HepG2 (cell line): Measurements from ENCODE around the gene ZNF530. TPM values are rescaled to one million over a fixed set of nuclear protein-coding genes. Genes with fewer than 3 reads are reported as not detected.
A peak's percentile ranks its signal among the peaks of the same experiment; 100 is the strongest.

Source experiments
- CHCHD3 ChIP-seq: sonication (generic); formaldehyde crosslinking; IDR thresholded peaks from 2 replicates; pipeline ENCODE4 v1.8.0; 2022; ENCODE audit warnings: mild to moderate bottlenecking, missing genetic modification reagents, moderate library complexity
- ELF1 ChIP-seq: sonication (generic); formaldehyde crosslinking; IDR thresholded peaks from 2 replicates; pipeline ENCODE4 v1.4.0; 2020; ENCODE audit warnings: missing genetic modification reagents
- HOXA9 ChIP-seq: sonication (generic); formaldehyde crosslinking; IDR thresholded peaks from 2 replicates; pipeline ENCODE4 v1.8.1; 2022; ENCODE audit warnings: missing genetic modification reagents, mild to moderate bottlenecking, moderate library complexity, borderline replicate concordance
- IRX3 ChIP-seq: sonication (generic); formaldehyde crosslinking; IDR thresholded peaks from 2 replicates; pipeline ENCODE4 v1.8.1; 2023; ENCODE audit warnings: mild to moderate bottlenecking, low read depth, missing genetic modification reagents, borderline replicate concordance
- KAT8 ChIP-seq: IDR thresholded peaks from 2 replicates; pipeline ENCODE4 v1.6.1; 2016; ENCODE audit warnings: missing genetic modification reagents, missing compliant biosample characterization
- KDM2A ChIP-seq: sonication (generic); formaldehyde crosslinking; IDR thresholded peaks from 2 replicates; pipeline ENCODE4 v1.4.0; 2020; ENCODE audit warnings: low read depth, missing genetic modification reagents, borderline replicate concordance
- KLF13 ChIP-seq: sonication (generic); formaldehyde crosslinking; IDR thresholded peaks from 2 replicates; pipeline ENCODE4 v1.4.0; 2020; ENCODE audit warnings: mild to moderate bottlenecking, missing genetic modification reagents
- MTF2 ChIP-seq: sonication (generic); formaldehyde crosslinking; IDR thresholded peaks from 2 replicates; pipeline ENCODE4 v1.5.0; 2020; ENCODE audit warnings: missing genetic modification reagents, borderline replicate concordance
- MXI1 ChIP-seq: IDR thresholded peaks from 3 replicates; pipeline ENCODE4 v1.6.1; 2012; ENCODE audit warnings: low read depth, low read length, inconsistent platforms, borderline replicate concordance
- NFE2 ChIP-seq: sonication (generic); formaldehyde crosslinking; IDR thresholded peaks from 2 replicates; pipeline ENCODE4 v1.4.0; 2020; ENCODE audit warnings: missing genetic modification reagents
- NPAS2 ChIP-seq: sonication (generic); formaldehyde crosslinking; IDR thresholded peaks from 2 replicates; pipeline ENCODE4 v1.8.0; 2022; ENCODE audit warnings: mild to moderate bottlenecking, missing genetic modification reagents, borderline replicate concordance
- PLRG1 ChIP-seq: fragments of 450-650 bp; conservative IDR thresholded peaks from 2 replicates; pipeline ENCODE4 v1.6.1; 2016
- POLR2G ChIP-seq: fragments of 200-400 bp; formaldehyde crosslinking; IDR thresholded peaks from 2 replicates; pipeline ENCODE4 v1.6.1; 2018; ENCODE audit warnings: mild to moderate bottlenecking, low read depth, low read length, moderate library complexity
- RBM39 ChIP-seq: fragments of 200-400 bp; formaldehyde crosslinking; IDR thresholded peaks from one replicate; pipeline ENCODE4 v1.6.1; 2018; ENCODE audit warnings: antibody characterized with exemption, mild to moderate bottlenecking, low read depth, low read length; ENCODE audit not compliant: poor library complexity, severe bottlenecking
- SAFB2 ChIP-seq: sonication (generic); formaldehyde crosslinking; IDR thresholded peaks from 2 replicates; pipeline ENCODE4 v1.5.1; 2020; ENCODE audit warnings: missing genetic modification reagents, low read depth, mild to moderate bottlenecking, borderline replicate concordance
- SALL2 ChIP-seq: sonication (generic); formaldehyde crosslinking; IDR thresholded peaks from 2 replicates; pipeline ENCODE4 v1.8.1; 2023; ENCODE audit warnings: mild to moderate bottlenecking, missing genetic modification reagents, inconsistent platforms
- SNRNP70 ChIP-seq: fragments of 200-400 bp; formaldehyde crosslinking; IDR thresholded peaks from 2 replicates; pipeline ENCODE4 v1.6.1; 2017; ENCODE audit warnings: mild to moderate bottlenecking, low read depth, low read length, moderate library complexity
- SPEN ChIP-seq: sonication (generic); formaldehyde crosslinking; IDR thresholded peaks from 2 replicates; pipeline ENCODE4 v1.5.1; 2020; ENCODE audit warnings: low read depth, mild to moderate bottlenecking, missing genetic modification reagents
- TCF7L2 ChIP-seq: IDR thresholded peaks from 2 replicates; pipeline ENCODE4 v1.6.1; 2011; ENCODE audit warnings: mild to moderate bottlenecking, low read depth, low read length, moderate library complexity
- ZNF121 ChIP-seq: sonication (generic); formaldehyde crosslinking; IDR thresholded peaks from 2 replicates; pipeline ENCODE4 v1.5.0; 2020; ENCODE audit warnings: mild to moderate bottlenecking, missing genetic modification reagents
- ZNF224 ChIP-seq: sonication (generic); formaldehyde crosslinking; IDR thresholded peaks from 2 replicates; pipeline ENCODE4 v1.5.0; 2020; ENCODE audit warnings: mild to moderate bottlenecking, missing genetic modification reagents
- ZNF354B ChIP-seq: sonication (generic); formaldehyde crosslinking; IDR thresholded peaks from 2 replicates; pipeline ENCODE4 v1.8.0; 2022; ENCODE audit warnings: mild to moderate bottlenecking, missing genetic modification reagents
- ZNF530 ChIP-seq: sonication (generic); formaldehyde crosslinking; IDR thresholded peaks from 2 replicates; pipeline ENCODE4 v1.5.0; 2020; ENCODE audit warnings: low read depth, mild to moderate bottlenecking, missing genetic modification reagents
- ZNF558 ChIP-seq: sonication (generic); formaldehyde crosslinking; IDR thresholded peaks from 2 replicates; pipeline ENCODE4 v1.9.0; 2022; ENCODE audit warnings: mild to moderate bottlenecking, missing genetic modification reagents, borderline replicate concordance
- ZNF652 ChIP-seq: IDR thresholded peaks from 2 replicates; pipeline ENCODE4 v1.6.1; 2016; ENCODE audit warnings: low read depth, borderline replicate concordance
- ZNF7 ChIP-seq: IDR thresholded peaks from 2 replicates; pipeline ENCODE4 v1.6.1; 2016; ENCODE audit warnings: missing biosample characterization, missing genetic modification reagents
- ZNF879 ChIP-seq: sonication (generic); formaldehyde crosslinking; IDR thresholded peaks from 2 replicates; pipeline ENCODE4 v1.8.1; 2023; ENCODE audit warnings: missing genetic modification reagents
- polyA plus RNA-seq, 8 experiments: library from polyadenylated mRNA; depleted of rRNA in 3 of 8; stranded (reverse) in 7 of 8; unstranded in 1 of 8; fragments of >200 nt; fragmentation: Illumina TruSeq in 4 of 8; extraction: Trizol in 4 of 8; gene quantifications; 2 replicates each; pipeline versions ENCODE4 v1.2.1 to v1.2.3, GENCODE V29; 2011 to 2016; ENCODE audit warnings: low read depth in 4 of 8, missing spikeins in 1 of 8, mixed read lengths in 1 of 8; ENCODE audit not compliant: insufficient read depth in 1 of 8
- total RNA-seq, 5 experiments: library from RNA; depleted of rRNA; stranded (reverse); fragments of >200 nt; fragmentation: Illumina TruSeq; extraction: Trizol; gene quantifications; 2 replicates each; pipeline ENCODE4 v1.2.3, GENCODE V29; 2016; ENCODE audit warnings: low read depth in 1 of 5
- TF ChIP-seq, protein P1 (sequence below): sonication (generic); formaldehyde crosslinking; IDR thresholded peaks from 2 replicates; pipeline ENCODE4 v1.8.0; 2022; ENCODE audit warnings: missing genetic modification reagents, low read depth, mild to moderate bottlenecking, borderline replicate concordance
- TF ChIP-seq, protein P2 (sequence below): sonication (generic); formaldehyde crosslinking; IDR thresholded peaks from 2 replicates; pipeline ENCODE4 v1.4.0; 2020; ENCODE audit warnings: missing genetic modification reagents, borderline replicate concordance
- TF ChIP-seq, protein P3 (sequence below): sonication (generic); formaldehyde crosslinking; IDR thresholded peaks from 2 replicates; pipeline ENCODE4 v1.4.0; 2020; ENCODE audit warnings: low read depth, mild to moderate bottlenecking, missing genetic modification reagents

The ZNF530 gene
- total and polyA plus RNA-seq, 2 of the 13 experiments (the other 11 are each of a cell fraction or from before 2014, with no cell fraction given) = 1.1 to 7.8 TPM

- TF ChIP-seq IRX3 (CRISPR knock-in tag) = no peak
- TF ChIP-seq ZNF879 (CRISPR knock-in tag) = no peak
- no peak for TF ChIP-seq PLRG1
- TF ChIP-seq ZNF7 (CRISPR knock-in tag) = no peak
- TF ChIP-seq RBM39 = peak; percentile 76
- TF ChIP-seq, protein P1, sequence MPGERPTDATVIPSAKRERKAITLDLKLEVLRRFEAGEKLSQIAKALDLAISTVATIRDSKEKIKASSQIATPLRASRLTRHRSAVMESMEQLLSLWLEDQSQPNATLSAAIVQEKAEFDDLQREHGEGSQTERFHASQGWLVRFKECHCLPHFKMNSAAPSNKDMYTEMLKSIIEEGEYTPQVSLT (CRISPR knock-in tag) = no peak
- TF ChIP-seq, protein P2, sequence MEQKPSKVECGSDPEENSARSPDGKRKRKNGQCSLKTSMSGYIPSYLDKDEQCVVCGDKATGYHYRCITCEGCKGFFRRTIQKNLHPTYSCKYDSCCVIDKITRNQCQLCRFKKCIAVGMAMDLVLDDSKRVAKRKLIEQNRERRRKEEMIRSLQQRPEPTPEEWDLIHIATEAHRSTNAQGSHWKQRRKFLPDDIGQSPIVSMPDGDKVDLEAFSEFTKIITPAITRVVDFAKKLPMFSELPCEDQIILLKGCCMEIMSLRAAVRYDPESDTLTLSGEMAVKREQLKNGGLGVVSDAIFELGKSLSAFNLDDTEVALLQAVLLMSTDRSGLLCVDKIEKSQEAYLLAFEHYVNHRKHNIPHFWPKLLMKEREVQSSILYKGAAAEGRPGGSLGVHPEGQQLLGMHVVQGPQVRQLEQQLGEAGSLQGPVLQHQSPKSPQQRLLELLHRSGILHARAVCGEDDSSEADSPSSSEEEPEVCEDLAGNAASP (CRISPR knock-in tag) = peak; percentile 23; the same call in 1 of the 2 replicates
- no peak for TF ChIP-seq TCF7L2
- peak; percentile 74; the same call in 1 of the 2 replicates for TF ChIP-seq ELF1 (CRISPR knock-in tag)
- TF ChIP-seq ZNF354B = no peak
- TF ChIP-seq SNRNP70 = no peak
- no peak for TF ChIP-seq NFE2 (CRISPR knock-in tag)
- TF ChIP-seq HOXA9 (CRISPR knock-in tag) = no peak
- peak; percentile 76; the same call in 1 of the 2 replicates for TF ChIP-seq SAFB2 (CRISPR knock-in tag)
- 0 out of 2 replicates have a peak, but pooled peaks have one; percentile 5 for TF ChIP-seq ZNF121 (CRISPR knock-in tag)
- TF ChIP-seq KLF13 (CRISPR knock-in tag) = no peak
- no peak for TF ChIP-seq CHCHD3 (CRISPR knock-in tag)
- TF ChIP-seq ZNF558 = 0 out of 2 replicates have a peak, but pooled peaks have one; percentile 41
- no peak for TF ChIP-seq ZNF530 (CRISPR knock-in tag)
- TF ChIP-seq KAT8 (CRISPR knock-in tag) = peak; percentile 74; the same call in 1 of the 2 replicates
- TF ChIP-seq POLR2G = peak; percentile 81
- TF ChIP-seq NPAS2 (CRISPR knock-in tag) = no peak
- no peak for TF ChIP-seq ZNF652 (CRISPR knock-in tag)
- no peak for TF ChIP-seq SALL2
- peak; percentile 75; the same call in 2 of the 3 replicates for TF ChIP-seq MXI1
- TF ChIP-seq, protein P3, sequence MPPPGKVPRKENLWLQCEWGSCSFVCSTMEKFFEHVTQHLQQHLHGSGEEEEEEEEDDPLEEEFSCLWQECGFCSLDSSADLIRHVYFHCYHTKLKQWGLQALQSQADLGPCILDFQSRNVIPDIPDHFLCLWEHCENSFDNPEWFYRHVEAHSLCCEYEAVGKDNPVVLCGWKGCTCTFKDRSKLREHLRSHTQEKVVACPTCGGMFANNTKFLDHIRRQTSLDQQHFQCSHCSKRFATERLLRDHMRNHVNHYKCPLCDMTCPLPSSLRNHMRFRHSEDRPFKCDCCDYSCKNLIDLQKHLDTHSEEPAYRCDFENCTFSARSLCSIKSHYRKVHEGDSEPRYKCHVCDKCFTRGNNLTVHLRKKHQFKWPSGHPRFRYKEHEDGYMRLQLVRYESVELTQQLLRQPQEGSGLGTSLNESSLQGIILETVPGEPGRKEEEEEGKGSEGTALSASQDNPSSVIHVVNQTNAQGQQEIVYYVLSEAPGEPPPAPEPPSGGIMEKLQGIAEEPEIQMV (CRISPR knock-in tag) = peak; percentile 20; the same call in 1 of the 2 replicates
- TF ChIP-seq MTF2 = no peak
- TF ChIP-seq ZNF224 = no peak
- TF ChIP-seq SPEN (CRISPR knock-in tag) = peak; percentile 89
- TF ChIP-seq KDM2A (CRISPR knock-in tag) = peak; percentile 87
These were observed 40.2 kb upstream of the ZNF530 start, which contains the start of gene ZNF550 (continued) for GRCh38 chr19:57559404-57560025.
